HG02870 (cell line): ENCODE data around the gene LPAR3.

Experiments used
- ATAC-seq: cut with Tn5 transposase; IDR thresholded peaks from one replicate; pipeline ENCODE4 v1.9.1; 2021; ENCODE audit warnings: mild to moderate bottlenecking, moderate library complexity; ENCODE audit not compliant: unreplicated experiment

The LPAR3 gene

DNA sequence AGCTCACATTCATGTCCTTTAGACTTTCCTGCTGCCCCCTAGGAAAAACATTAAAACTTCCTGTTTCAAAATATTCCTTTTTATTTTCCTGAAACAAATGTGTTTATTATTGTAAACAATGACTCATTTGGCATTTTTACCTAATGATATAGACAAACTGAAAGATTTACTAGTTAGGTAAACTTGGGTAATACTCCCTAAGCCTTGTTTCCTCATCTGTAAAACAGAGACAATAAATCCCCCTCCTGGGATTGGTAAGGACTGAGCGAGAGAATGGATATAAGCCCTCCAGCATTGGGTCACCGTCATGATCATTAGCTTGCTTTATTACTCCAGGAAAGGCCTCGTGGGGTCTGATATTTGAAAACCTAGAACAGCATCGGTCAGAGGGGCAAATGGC is 59.8 kb downstream of the LPAR3 start:
- ATAC-seq, result no peak

DNA sequence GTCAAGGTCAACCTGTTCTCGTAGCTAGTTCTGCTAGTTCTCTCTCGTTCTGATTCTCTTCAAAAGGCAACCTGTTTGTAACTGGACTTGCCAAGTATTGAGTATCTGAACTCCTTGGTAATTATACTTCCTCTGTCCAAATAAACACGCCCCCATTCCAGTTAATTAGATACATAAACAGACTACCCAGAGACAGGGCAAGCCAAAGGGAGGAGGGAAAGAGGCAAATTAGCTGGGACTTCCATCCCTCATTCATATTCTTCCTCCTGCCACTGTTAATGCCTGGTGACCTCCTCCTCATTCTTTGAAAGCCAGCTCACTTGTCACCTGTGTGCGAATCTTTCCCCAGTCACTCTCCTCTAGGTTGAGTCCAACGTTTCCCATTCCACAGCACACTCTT is 62.9 kb downstream of the LPAR3 start:
- no peak for ATAC-seq

DNA sequence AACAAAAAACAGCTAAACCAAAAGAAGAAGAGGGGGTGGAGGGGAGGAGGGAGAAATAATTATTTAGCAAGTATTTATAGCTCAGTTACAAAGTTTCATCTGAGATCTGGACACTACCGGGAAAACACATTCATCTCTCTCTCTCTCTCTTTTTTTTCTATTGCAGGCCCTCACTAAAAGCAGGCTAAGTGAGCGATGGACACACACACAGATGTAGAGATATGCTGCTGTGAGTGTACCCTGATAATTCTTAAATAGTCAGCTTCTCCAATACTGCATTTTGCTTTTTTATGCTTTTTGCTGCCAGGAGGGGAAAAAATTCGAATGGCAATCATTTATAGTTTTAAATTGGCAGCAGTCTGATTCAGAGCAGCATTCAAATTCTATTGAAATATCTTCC is 65.0 kb downstream of the LPAR3 start:
- no peak for ATAC-seq

DNA sequence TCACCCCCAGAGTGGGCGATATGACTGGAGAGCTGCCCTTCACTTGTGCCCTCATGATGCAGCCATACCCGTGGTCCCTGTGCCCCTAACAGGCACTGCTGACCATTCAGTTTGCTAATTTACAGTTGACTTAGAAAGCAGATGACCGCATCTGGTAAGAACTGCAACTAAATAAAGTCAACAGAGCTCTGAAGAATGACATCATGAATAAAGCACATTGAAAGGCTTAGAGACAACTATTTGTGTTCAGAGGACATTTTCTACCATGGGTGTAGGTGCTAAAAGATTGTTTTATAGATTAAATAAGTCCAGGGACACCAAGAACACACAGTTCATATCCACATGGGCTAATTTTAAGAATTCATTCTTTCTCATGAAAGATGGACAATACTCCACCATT is 65.5 kb downstream of the LPAR3 start:
- no peak for ATAC-seq

DNA sequence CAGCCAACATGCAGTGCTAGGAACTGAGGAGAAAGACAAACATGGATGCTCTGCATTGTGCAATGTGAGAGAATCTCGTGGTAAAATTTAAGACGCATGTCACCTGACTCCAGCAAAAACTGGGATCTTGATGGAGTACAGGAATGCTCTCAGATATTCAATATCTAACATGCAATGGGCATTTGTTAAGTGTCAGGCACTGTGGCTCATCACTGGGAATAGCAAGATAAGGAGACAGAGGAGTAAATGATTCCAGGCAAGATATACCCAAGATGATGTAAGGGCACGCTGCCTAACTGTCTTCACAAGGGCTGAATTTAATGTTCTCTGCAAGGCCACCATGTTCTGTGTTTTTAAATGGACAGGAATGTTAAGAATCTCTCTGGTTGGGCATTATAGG is 67.8 kb downstream of the LPAR3 start:
- ATAC-seq, result no peak

DNA sequence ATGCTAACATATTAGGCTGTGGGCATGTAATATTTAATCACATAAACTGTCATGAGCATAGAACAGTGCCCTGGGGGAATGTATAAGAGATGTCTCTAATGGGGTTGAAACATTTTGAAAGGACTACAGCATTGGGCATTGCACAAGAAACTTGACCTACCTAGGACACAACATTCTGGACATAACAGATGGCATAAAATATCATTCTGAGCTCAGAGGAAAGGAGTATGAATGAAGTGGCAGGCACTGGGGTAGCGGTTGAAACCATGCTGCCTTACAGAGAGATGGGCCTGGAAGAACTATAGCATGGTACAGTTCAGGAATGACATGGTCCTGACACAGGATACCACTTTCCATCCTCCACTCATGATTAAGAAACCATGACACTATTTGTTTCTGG is 69.0 kb downstream of the LPAR3 start:
- ATAC-seq, result no peak

DNA sequence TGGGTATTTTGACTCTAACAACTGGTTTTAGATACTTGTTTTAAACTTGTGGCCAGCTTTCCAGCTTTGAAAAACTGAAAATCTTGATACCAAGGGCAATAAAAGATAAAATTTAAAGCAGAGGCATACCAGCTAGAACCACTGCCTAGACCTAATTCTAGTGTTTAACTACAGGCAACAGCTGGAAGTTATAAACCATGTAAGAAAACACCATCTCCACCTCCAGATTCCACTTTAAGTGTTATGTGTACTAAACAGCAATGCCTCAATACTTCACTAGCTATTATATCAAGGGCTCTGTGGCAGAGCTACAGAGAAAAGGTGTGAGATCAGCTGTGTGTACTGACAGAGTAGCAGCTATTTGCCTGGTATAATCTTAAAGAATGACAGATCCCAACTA is 69.5 kb downstream of the LPAR3 start:
- ATAC-seq, result no peak

DNA sequence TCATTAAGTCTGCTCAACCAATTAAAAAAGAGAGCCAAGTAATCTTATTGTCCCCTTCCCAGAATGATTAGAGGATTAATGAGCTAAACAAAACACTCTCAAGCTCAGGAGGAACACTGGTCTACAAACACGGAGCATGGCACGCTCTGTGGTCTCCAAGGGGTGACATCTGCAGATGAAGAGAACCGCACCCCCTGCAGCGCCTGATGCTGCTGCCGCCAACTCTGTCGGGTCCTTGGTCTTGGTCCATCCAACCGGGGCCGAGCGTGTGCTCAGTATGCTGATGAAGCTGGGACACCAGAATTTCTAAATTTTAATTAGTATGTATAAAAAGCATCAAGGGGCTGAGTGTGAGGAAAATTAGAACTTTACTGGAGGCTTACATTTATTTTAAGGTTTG is 82.7 kb downstream of the LPAR3 start:
- ATAC-seq, result no peak

DNA sequence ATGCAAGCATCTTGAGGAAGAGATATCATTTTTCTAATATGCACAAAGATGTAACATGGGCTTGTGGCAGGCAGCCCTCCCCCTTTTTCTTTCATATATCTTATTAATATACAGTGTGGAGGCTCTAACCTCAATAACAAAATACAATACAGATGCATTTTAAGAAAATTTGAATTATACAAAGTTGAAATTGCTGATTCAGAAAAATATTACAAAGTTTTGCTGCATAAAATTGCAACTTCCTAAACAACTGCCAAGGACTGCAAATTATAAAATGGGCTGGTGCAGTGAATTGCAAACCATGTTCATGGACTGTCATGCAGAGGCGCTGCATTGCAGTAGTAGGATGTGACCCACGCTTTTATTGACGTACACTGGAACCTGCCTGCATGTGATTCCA is 84.0 kb downstream of the LPAR3 start:
- no peak for ATAC-seq

DNA sequence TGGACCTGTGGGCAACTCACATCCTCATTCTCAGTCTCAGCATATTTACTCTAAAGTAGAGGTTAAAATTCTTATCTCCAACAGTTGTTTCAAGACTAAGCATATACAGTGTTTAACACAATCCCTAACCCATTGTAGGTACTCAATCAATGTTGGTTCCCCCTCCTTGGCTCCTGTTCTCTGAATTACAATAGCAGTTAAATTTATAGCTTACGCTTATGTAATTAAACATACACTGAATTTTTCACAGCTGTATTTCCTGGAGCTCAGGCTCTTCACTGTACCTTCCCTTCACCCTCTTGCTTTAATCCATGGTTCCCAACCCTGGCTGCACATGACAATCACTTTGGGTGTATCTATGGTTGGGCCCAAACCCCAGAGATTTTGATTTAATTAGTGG is 89.4 kb downstream of the LPAR3 start:
- ATAC-seq, result no peak

DNA sequence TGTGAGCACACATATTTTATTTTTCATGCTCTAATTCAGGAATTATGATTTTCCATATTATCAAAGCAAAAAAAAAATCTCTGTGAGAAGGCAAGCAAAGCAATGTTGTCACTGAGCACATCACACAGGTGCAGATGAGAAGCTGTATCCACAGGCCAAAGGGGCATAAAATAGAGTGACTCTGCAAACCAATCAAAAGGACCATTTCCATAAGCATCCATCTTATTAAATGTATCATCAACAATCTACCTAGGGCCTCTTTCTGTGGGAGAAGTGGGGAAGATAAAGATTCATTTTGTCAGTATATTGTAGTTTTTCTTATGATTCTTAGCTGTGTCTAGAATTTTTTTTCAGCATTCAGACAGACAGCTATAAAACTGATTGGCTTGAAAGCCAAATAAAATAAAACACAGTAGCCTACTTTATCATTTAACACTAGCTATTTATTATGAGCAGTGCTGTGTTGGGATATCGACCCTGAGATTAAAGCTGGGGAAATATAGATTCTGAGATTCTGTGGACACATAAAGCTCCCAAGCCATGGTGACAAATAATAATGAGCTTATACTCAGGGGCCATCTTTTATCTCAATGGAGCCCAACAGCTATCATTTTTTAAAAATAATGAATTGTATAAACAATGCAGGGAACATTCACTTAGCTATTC is 90.3 kb downstream of the LPAR3 start:
- ATAC-seq, result no peak

DNA sequence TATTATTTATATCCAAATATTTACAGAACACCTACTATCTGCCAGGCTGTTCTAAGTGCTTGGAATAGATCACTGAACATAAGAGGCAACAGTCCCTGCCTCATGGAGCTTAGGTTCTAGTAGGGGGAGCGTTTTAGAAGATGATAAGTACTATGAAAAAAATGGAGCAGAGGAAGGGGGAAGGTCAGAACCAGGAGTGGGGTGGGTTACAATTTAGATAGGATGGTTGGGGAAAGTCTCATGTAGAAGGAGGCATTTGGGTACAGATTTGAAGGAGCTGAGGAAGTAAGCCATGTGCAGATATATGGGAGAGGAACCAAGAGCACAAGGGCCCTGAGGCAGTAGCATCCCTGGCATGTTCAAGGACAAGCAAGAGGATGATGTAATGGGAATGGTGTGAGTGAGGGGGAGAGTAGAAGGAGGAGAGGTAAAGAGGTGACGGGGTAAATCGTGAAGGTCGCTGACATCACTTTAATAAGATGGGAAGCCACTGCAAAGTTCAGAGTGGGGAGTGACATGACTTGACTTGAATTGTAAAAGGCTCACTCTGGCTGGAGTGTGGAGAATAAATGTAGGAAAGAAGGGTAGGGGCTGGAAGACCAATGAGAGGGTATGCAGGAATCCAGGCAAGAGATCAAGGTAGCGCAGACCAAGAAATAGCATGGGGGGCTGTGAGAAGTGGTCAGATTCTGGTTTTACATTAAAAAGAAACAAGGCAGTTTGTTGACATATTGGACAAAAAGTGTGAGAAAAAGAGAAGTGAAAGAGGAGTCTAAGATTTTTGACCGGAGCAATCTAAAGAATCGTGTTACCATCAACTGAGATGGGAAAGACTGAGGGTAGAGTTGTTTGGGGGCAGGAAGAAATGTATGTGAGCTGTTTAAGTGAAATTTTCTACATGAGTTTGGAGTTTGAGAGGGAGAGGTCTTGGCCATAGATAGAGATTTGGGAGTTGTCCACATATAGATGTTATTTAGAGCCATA is 92.6 kb downstream of the LPAR3 start:
- ATAC-seq, result no peak

DNA sequence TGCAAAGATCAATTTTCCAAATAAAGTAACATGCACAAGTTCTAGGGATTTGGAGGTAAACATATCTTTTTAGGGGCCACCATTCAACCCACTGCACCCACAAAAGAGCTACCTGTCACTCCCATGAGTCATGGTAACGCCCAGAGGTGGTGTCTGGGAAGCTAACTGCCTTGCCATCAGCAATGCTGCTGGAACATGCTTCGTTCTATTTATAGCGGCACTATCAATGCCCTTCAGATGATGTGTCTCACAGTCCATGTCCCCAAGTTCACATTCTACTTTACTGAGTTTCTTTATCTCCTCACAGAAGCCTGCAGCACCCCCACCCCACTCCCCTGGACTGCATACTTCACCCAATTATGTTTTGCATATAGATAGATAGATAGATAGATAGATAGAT is 95.4 kb downstream of the LPAR3 start:
- no peak for ATAC-seq

DNA sequence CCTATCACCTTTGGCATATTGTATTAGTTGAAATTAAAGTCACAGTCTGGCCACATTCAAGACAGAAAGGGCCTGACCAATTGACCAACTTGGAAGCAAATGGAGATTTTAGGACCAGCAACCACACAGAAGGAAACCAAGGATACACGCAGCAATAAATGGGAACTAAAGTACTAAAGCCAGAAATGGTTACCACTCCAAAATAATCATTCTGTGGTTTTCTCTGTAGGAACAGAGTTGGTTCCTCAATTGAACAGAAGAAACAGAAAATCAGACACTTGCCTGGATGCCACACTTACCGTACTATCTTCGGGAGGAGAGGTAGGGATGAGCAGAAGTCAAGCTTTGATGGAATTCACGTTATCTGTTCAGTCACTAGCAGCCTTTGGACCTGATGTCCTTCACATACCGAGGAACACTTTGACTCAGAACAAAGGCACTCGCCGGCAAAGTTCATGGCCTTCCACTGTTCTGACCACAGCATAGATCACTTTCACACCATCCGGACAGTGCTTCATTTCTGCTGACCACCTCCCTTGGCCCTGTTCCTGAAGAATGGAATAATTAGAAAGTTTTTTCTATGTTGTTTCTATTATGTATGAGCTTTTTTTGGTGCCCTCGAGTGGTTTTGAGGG is 96.9 kb downstream of the LPAR3 start:
- ATAC-seq, result no peak

DNA sequence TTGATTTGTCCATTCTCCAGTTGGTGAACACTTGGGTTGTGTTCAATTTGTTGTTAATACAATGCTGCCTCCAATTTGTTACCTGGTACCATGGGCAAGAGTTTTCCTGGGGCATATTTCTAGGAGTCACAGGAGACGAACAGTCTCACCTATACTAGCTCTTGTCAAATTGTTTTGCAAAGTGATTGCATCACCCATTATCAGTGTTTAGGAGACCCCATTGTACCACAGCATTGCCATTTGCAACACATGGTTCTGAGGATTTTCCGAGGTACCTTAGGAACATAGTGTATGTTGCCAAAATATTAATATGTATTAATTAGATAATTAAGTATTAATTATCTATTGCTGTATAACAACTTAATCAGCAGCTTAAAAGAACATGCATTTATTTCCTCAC is 97.8 kb downstream of the LPAR3 start:
- ATAC-seq, result no peak

DNA sequence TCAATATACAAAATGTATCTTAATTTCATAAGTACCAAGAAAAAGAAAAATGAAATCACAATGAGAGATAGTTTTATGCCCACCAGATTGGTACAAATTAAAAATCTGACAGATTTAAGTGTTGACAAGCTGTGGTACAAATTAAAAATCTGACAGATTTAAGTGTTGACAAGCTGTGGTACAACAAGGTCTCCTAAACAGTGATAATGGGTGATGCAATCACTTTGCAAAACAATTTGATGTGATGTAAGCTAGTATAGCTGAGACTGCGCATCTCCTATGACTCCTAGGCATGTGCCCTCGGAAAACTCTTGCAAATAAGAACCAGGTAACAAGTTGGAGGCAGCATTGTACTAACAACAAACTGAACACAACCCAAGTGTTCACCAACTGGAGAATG is 100.6 kb downstream of the LPAR3 start:
- no peak for ATAC-seq

DNA sequence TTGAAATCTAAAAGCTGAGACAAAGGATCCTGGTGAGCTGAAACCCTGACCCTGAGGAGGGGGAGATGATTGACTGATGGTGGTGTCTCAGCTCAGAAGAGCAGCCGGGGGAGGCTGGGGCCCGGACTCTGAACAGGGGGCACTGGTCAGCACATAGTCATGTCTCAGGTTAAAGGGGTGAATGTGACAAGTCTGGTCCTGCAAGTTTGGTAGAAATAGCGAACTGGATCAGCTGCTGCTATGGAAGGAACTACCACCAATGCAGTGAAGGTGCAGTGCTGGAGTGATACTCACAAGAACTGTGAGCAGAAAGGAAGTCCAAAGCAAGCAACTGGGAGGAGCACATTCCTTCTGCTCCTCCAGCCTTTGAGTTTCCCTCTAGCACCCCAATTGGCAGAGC is 104.0 kb downstream of the LPAR3 start:
- ATAC-seq, result no peak

DNA sequence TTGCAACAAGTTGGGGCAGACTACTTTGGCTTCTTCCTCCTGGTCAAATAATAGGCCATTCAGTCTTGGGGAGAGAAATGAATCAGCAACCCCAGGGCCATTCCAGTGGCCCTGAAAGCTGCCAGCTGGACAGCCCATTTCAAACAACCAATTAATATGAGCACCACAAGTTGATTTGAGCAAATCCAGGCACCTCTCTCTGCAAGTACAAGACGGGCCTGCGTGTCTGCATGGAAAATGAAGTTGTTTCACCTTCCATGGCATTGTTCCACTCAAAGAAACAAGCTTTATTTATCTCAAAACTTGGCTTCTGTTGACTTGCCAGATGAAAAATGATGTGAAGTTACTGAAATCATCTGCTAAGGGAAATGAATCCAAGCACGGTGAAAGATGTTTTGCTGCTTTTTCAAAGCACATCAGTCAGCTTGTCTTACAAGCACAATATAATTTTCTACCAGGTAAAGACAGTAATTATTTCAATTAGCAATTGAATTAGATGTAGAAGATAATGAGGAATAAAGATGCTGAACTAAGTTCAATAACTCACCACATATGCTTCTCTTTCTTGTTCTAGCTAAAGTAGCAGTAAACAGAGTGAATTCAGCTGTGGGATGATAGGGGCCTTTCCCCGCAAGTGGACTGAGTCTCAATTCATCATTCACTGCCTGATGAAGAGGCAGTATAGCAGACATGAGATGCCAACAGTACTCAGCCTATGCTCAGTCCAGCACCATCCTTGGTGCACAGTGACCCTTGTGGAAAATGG is 107.6 kb downstream of the LPAR3 start:
- ATAC-seq, result no peak

DNA sequence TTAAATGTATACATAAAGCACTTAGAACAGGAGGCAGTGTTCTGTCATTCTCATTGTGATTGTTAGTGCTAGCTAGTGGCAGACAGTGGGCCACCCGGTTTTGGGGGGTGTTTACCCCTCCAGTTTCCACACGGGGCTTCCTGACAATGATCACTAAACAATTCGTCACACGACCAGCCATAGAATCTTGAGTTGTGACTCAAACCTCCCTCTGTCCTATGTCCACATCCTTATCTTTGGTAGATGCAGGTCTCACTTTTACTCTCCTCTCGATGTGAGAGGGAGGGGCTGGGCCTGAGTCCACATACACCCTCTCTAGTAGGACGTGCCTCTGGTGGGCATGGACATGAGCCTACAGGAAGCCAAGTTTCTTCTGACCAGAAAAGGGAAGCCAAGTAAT is 110.1 kb downstream of the LPAR3 start:
- no peak for ATAC-seq

DNA sequence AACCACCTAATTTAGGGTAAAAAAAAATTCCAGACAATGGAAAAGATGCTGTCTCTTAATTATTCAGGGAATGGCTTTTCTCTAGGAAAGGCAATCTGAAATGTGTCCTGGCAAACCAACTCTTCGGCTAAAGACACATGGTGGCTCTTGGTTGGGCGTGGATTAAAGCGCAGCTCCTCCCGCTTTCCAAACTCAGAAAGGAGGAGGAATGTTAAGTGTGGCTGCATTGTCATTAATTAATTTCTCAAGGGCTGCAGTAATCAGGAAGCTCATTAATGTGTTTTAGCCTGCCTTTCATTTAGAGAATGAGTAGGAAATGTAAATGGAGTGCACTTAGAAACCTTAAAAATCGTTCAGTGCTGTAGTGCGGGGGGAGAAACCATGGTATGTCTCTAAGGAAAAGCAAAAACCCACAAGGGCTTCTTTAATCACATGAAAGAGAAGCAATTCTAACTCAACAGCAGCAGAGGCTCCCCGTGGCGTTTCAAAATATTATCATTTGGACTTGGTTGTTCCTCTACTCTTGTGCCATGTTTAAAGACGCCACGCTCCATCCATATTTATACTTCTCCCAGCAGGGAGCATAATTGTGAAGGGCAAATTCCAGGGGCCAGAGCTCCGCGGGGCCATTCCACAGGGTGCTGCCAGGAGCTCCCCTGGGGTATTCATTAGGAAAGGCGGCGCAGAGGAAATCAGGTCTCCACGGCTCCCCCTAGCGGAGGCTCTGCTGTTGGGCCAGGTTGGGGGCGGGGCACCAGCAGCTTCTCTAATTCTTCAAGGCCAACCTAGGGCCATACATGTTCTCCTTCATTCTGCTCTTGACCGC is 110.8 kb downstream of the LPAR3 start:
- ATAC-seq, result peak; percentile 86
